Measurements from ENCODE around the gene CNTNAP2.

The CNTNAP2 gene

GRCh38 chr7:148261996-148262688, 2145.5 kb downstream of the CNTNAP2 start (continued):
- no peak for TF ChIP-seq ZXDB (tag by site-specific recombination; IDR thresholded peaks at IDR 0.05)
- no peak for TF ChIP-seq ZNF26 (tag by site-specific recombination; IDR thresholded peaks at IDR 0.05)
- TF ChIP-seq ZNF580 (tag by site-specific recombination; IDR thresholded peaks at IDR 0.05) = no peak
- TF ChIP-seq, protein P1, sequence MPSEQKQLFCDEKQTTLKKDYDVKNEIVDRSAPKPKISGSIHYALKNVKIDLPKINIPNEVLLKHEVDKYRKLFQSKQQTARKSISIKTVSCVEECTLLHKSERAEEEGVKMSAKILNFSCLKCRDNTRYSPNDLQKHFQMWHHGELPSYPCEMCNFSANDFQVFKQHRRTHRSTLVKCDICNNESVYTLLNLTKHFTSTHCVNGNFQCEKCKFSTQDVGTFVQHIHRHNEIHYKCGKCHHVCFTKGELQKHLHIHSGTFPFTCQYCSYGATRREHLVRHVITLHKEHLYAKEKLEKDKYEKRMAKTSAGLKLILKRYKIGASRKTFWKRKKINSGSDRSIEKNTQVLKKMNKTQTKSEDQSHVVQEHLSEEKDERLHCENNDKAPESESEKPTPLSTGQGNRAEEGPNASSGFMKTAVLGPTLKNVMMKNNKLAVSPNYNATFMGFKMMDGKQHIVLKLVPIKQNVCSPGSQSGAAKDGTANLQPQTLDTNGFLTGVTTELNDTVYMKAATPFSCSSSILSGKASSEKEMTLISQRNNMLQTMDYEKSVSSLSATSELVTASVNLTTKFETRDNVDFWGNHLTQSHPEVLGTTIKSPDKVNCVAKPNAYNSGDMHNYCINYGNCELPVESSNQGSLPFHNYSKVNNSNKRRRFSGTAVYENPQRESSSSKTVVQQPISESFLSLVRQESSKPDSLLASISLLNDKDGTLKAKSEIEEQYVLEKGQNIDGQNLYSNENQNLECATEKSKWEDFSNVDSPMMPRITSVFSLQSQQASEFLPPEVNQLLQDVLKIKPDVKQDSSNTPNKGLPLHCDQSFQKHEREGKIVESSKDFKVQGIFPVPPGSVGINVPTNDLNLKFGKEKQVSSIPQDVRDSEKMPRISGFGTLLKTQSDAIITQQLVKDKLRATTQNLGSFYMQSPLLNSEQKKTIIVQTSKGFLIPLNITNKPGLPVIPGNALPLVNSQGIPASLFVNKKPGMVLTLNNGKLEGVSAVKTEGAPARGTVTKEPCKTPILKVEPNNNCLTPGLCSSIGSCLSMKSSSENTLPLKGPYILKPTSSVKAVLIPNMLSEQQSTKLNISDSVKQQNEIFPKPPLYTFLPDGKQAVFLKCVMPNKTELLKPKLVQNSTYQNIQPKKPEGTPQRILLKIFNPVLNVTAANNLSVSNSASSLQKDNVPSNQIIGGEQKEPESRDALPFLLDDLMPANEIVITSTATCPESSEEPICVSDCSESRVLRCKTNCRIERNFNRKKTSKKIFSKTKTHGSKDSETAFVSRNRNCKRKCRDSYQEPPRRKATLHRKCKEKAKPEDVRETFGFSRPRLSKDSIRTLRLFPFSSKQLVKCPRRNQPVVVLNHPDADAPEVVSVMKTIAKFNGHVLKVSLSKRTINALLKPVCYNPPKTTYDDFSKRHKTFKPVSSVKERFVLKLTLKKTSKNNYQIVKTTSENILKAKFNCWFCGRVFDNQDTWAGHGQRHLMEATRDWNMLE (tag by site-specific recombination; conservative IDR thresholded peaks at IDR 0.05; ENCODE audit: low read depth) = no peak
- no peak for TF ChIP-seq ZSCAN4 (tag by site-specific recombination; IDR thresholded peaks at IDR 0.05)
- no peak for TF ChIP-seq ZNF830 (tag by site-specific recombination; IDR thresholded peaks at IDR 0.05; ENCODE audit: low read depth)

GRCh38 chr7:148262721-148263229, 2146.2 kb downstream of the CNTNAP2 start:
- POLR2A ChIA-PET = interaction anchor here (1.0 kb wide), 1 partner anchor 22 kb away, joined by 3 read pairs; no protein-coding TSS in a partner anchor
- CTCF ChIA-PET = interaction anchor here (0.6 to 2.6 kb wide), 15 partner anchors 12 to 1234 kb away, joined by 3 to 10 read pairs (median 3); no protein-coding TSS in a partner anchor
- TF ChIP-seq, protein P2, sequence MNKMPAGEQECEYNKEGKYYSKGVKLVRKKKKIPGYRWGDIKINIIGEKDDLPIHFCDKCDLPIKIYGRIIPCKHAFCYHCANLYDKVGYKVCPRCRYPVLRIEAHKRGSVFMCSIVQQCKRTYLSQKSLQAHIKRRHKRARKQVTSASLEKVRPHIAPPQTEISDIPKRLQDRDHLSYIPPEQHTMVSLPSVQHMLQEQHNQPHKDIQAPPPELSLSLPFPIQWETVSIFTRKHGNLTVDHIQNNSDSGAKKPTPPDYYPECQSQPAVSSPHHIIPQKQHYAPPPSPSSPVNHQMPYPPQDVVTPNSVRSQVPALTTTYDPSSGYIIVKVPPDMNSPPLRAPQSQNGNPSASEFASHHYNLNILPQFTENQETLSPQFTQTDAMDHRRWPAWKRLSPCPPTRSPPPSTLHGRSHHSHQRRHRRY (tag by site-specific recombination; IDR thresholded peaks at IDR 0.05) = no peak
- no peak for TF ChIP-seq ZBTB11 (tag by site-specific recombination; conservative IDR thresholded peaks at IDR 0.05; ENCODE audit: low read depth)
- no peak for TF ChIP-seq ZNF202 (tag by site-specific recombination; IDR thresholded peaks at IDR 0.05; ENCODE audit: borderline replicate concordance)
- TF ChIP-seq GFI1B (tag by site-specific recombination; IDR thresholded peaks at IDR 0.05) = no peak
- no peak for TF ChIP-seq EGR2 (tag by site-specific recombination; IDR thresholded peaks at IDR 0.05; ENCODE audit: low read depth)
- TF ChIP-seq ZXDB (tag by site-specific recombination; IDR thresholded peaks at IDR 0.05) = no peak
- no peak for TF ChIP-seq ZNF776 (tag by site-specific recombination; IDR thresholded peaks at IDR 0.05; ENCODE audit: borderline replicate concordance)
- TF ChIP-seq ZNF175 (tag by site-specific recombination; IDR thresholded peaks at IDR 0.05) = no peak
- TF ChIP-seq ZIC2 (tag by site-specific recombination; IDR thresholded peaks at IDR 0.05) = no peak
- no peak for TF ChIP-seq ZNF843 (tag by site-specific recombination; IDR thresholded peaks at IDR 0.05)
- TF ChIP-seq ZNF513 (tag by site-specific recombination; IDR thresholded peaks at IDR 0.05) = no peak
- no peak for TF ChIP-seq ZNF830 (tag by site-specific recombination; IDR thresholded peaks at IDR 0.05; ENCODE audit: low read depth)
- no peak for TF ChIP-seq ZNF184 (tag by site-specific recombination; IDR thresholded peaks at IDR 0.05)
- TF ChIP-seq ZNF548 (tag by site-specific recombination; IDR thresholded peaks at IDR 0.05) = no peak

More at GRCh38 chr7:148262721-148263229, 2146.2 kb downstream of the CNTNAP2 start:
- Histone ChIP-seq H3K9me3 (ENCODE audit: control insufficient read depth, insufficient read depth, low read depth, low read length) (no peaks in the 10 kb centered on the region), H3K4me1 (ENCODE audit: control insufficient read depth, insufficient read depth, low read length) (no peaks in the 10 kb centered on the region), H3K27ac (ENCODE audit: extremely low read depth, low read depth, low read length) (no peak overlapping the region), H3K4me3 (ENCODE audit: low read depth, low read length) (no peak overlapping the region), H3K36me3 (ENCODE audit: control insufficient read depth in 2 of 2, insufficient read depth in 1 of 2, low read length in 2 of 2) (no peaks in the 10 kb centered on the region)
